Measurements from ENCODE around the gene FRMPD2. TPM values are rescaled to one million over a fixed set of nuclear protein-coding genes. Genes with fewer than 3 reads are reported as not detected.

The FRMPD2 gene
- total RNA-seq = not detected

- H3K4me1 ChIP-seq (ENCODE audit: control insufficient read depth in 3 of 3, insufficient read depth in 3 of 3, low read length in 3 of 3) = no peaks in the 10 kb centered on the region
- H3K27me3 ChIP-seq (ENCODE audit: control insufficient read depth in 3 of 3, insufficient read depth in 3 of 3, low read length in 3 of 3) = peaks cover 0 to 2% (median 0%) of the 10 kb centered on the region in 3 donors
- H3K36me3 ChIP-seq (ENCODE audit: control insufficient read depth in 3 of 3, insufficient read depth in 3 of 3, low read length in 3 of 3) = no peaks in the 10 kb centered on the region
- no peak within 1 kb of the TSS for H3K9ac ChIP-seq (ENCODE audit: low read depth in 1 of 3, low read length in 3 of 3)
- H3K27ac ChIP-seq (ENCODE audit: low read depth, low read length) = no peak within 1 kb of the TSS
- H3K4me3 ChIP-seq (ENCODE audit: low read length in 3 of 3) = no peak within 1 kb of the TSS
- no peaks in the 10 kb centered on the region for H3K9me3 ChIP-seq (ENCODE audit: control insufficient read depth in 3 of 3, low read length in 3 of 3)
Measured at GRCh38 chr10:48274636-48275035, at the start of gene FRMPD2. Gene FRMPD2 (minus strand): TSS chr10:48274696. CDS start chr10:48274567, 129 bp downstream.

GRCh38 chr10:48322017-48322416 is 47.5 kb upstream of the FRMPD2 start:
- H3K4me3 ChIP-seq (ENCODE audit: low read length in 3 of 3) = no peak overlapping the region
- no peak overlapping the region for H3K27ac ChIP-seq (ENCODE audit: low read depth, low read length)
- H3K36me3 ChIP-seq (ENCODE audit: control insufficient read depth in 3 of 3, insufficient read depth in 3 of 3, low read length in 3 of 3) = no peaks in the 10 kb centered on the region
- H3K27me3 ChIP-seq (ENCODE audit: control insufficient read depth in 3 of 3, insufficient read depth in 3 of 3, low read length in 3 of 3) = no peaks in the 10 kb centered on the region
- H3K9ac ChIP-seq (ENCODE audit: low read depth in 1 of 3, low read length in 3 of 3) = no peak overlapping the region
- H3K9me3 ChIP-seq (ENCODE audit: control insufficient read depth in 3 of 3, low read length in 3 of 3) = no peaks in the 10 kb centered on the region
- peaks cover 0 to 3% (median 3%) of the 10 kb centered on the region in 3 donors for H3K4me1 ChIP-seq (ENCODE audit: control insufficient read depth in 3 of 3, insufficient read depth in 3 of 3, low read length in 3 of 3)

- Histone ChIP-seq H3K4me1 (ENCODE audit: control insufficient read depth in 3 of 3, insufficient read depth in 3 of 3, low read length in 3 of 3) (peaks cover 3% of the 10 kb centered on the region in 3 donors), H3K9ac (ENCODE audit: low read depth in 1 of 3, low read length in 3 of 3) (no peak overlapping the region), H3K36me3 (ENCODE audit: control insufficient read depth in 3 of 3, insufficient read depth in 3 of 3, low read length in 3 of 3) (no peaks in the 10 kb centered on the region), H3K27me3 (ENCODE audit: control insufficient read depth in 3 of 3, insufficient read depth in 3 of 3, low read length in 3 of 3) (no peaks in the 10 kb centered on the region), H3K9me3 (ENCODE audit: control insufficient read depth in 3 of 3, low read length in 3 of 3) (no peaks in the 10 kb centered on the region), H3K4me3 (ENCODE audit: low read length in 3 of 3) (no peak overlapping the region), H3K27ac (ENCODE audit: low read depth, low read length) (no peak overlapping the region)
Measured at GRCh38 chr10:48317321-48317990, 43.0 kb upstream of the FRMPD2 start.

- peaks cover 3% of the 10 kb centered on the region in 3 donors for H3K4me1 ChIP-seq (ENCODE audit: control insufficient read depth in 3 of 3, insufficient read depth in 3 of 3, low read length in 3 of 3)
- no peaks in the 10 kb centered on the region for H3K27me3 ChIP-seq (ENCODE audit: control insufficient read depth in 3 of 3, insufficient read depth in 3 of 3, low read length in 3 of 3)
- no peak overlapping the region for H3K4me3 ChIP-seq (ENCODE audit: low read length in 3 of 3)
- no peaks in the 10 kb centered on the region for H3K36me3 ChIP-seq (ENCODE audit: control insufficient read depth in 3 of 3, insufficient read depth in 3 of 3, low read length in 3 of 3)
- no peaks in the 10 kb centered on the region for H3K9me3 ChIP-seq (ENCODE audit: control insufficient read depth in 3 of 3, low read length in 3 of 3)
- no peak overlapping the region for H3K9ac ChIP-seq (ENCODE audit: low read depth in 1 of 3, low read length in 3 of 3)
- no peak overlapping the region for H3K27ac ChIP-seq (ENCODE audit: low read depth, low read length)
Measured at GRCh38 chr10:48316236-48316635, 41.7 kb upstream of the FRMPD2 start.

- Histone ChIP-seq H3K9me3 (ENCODE audit: control insufficient read depth in 3 of 3, low read length in 3 of 3) (no peaks in the 10 kb centered on the region), H3K27ac (ENCODE audit: low read depth, low read length) (no peak overlapping the region)
Measured at GRCh38 chr10:48314107-48314506, 39.6 kb upstream of the FRMPD2 start.

GRCh38 chr10:48309711-48310226 is 35.3 kb upstream of the FRMPD2 start:
- no peaks in the 10 kb centered on the region for H3K36me3 ChIP-seq (ENCODE audit: control insufficient read depth in 3 of 3, insufficient read depth in 3 of 3, low read length in 3 of 3)

More at GRCh38 chr10:48314107-48314506, 39.6 kb upstream of the FRMPD2 start:
- no peaks in the 10 kb centered on the region for H3K27me3 ChIP-seq (ENCODE audit: control insufficient read depth in 3 of 3, insufficient read depth in 3 of 3, low read length in 3 of 3)
- peaks cover 3 to 13% (median 6%) of the 10 kb centered on the region in 3 donors for H3K4me1 ChIP-seq (ENCODE audit: control insufficient read depth in 3 of 3, insufficient read depth in 3 of 3, low read length in 3 of 3)
- H3K9ac ChIP-seq (ENCODE audit: low read depth in 1 of 3, low read length in 3 of 3) = no peak overlapping the region
- H3K4me3 ChIP-seq (ENCODE audit: low read length in 3 of 3) = no peak overlapping the region
- H3K36me3 ChIP-seq (ENCODE audit: control insufficient read depth in 3 of 3, insufficient read depth in 3 of 3, low read length in 3 of 3) = no peaks in the 10 kb centered on the region

GRCh38 chr10:48307711-48308018 is 33.2 kb upstream of the FRMPD2 start:
- H3K4me1 ChIP-seq (ENCODE audit: control insufficient read depth in 3 of 3, insufficient read depth in 3 of 3, low read length in 3 of 3) = peaks cover 6 to 13% (median 9%) of the 10 kb centered on the region in 3 donors
- peak overlapping the region; percentile 81 to 87 (median 83) for H3K9ac ChIP-seq (ENCODE audit: low read depth in 1 of 3, low read length in 3 of 3)
- H3K4me3 ChIP-seq (ENCODE audit: low read length in 3 of 3) = peak overlapping the region; percentile 78 to 81 (median 79)
- H3K9me3 ChIP-seq (ENCODE audit: control insufficient read depth in 3 of 3, low read length in 3 of 3) = no peaks in the 10 kb centered on the region
- H3K27ac ChIP-seq (ENCODE audit: low read depth, low read length) = peak overlapping the region; percentile 85
- H3K36me3 ChIP-seq (ENCODE audit: control insufficient read depth in 3 of 3, insufficient read depth in 3 of 3, low read length in 3 of 3) = no peaks in the 10 kb centered on the region
- H3K27me3 ChIP-seq (ENCODE audit: control insufficient read depth in 3 of 3, insufficient read depth in 3 of 3, low read length in 3 of 3) = no peaks in the 10 kb centered on the region

More at GRCh38 chr10:48309711-48310226, 35.3 kb upstream of the FRMPD2 start:
- Histone ChIP-seq H3K9ac (ENCODE audit: low read depth in 1 of 3, low read length in 3 of 3) (no peak overlapping the region), H3K27ac (ENCODE audit: low read depth, low read length) (no peak overlapping the region), H3K4me3 (ENCODE audit: low read length in 3 of 3) (no peak overlapping the region), H3K9me3 (ENCODE audit: control insufficient read depth in 3 of 3, low read length in 3 of 3) (no peaks in the 10 kb centered on the region), H3K27me3 (ENCODE audit: control insufficient read depth in 3 of 3, insufficient read depth in 3 of 3, low read length in 3 of 3) (no peaks in the 10 kb centered on the region), H3K4me1 (ENCODE audit: control insufficient read depth in 3 of 3, insufficient read depth in 3 of 3, low read length in 3 of 3) (peaks cover 6 to 13% (median 9%) of the 10 kb centered on the region in 3 donors)

- Histone ChIP-seq H3K36me3 (ENCODE audit: control insufficient read depth in 3 of 3, insufficient read depth in 3 of 3, low read length in 3 of 3) (no peaks in the 10 kb centered on the region), H3K4me1 (ENCODE audit: control insufficient read depth in 3 of 3, insufficient read depth in 3 of 3, low read length in 3 of 3) (peaks cover 6 to 13% (median 9%) of the 10 kb centered on the region in 3 donors), H3K27me3 (ENCODE audit: control insufficient read depth in 3 of 3, insufficient read depth in 3 of 3, low read length in 3 of 3) (no peaks in the 10 kb centered on the region), H3K9me3 (ENCODE audit: control insufficient read depth in 3 of 3, low read length in 3 of 3) (no peaks in the 10 kb centered on the region), H3K27ac (ENCODE audit: low read depth, low read length) (peak overlapping the region; percentile 85), H3K4me3 (ENCODE audit: low read length in 3 of 3) (peak overlapping the region; percentile 78 to 81 (median 79)), H3K9ac (ENCODE audit: low read depth in 1 of 3, low read length in 3 of 3) (peak overlapping the region; percentile 81 to 87 (median 83))
Measured at GRCh38 chr10:48306870-48307710, 32.6 kb upstream of the FRMPD2 start.

GRCh38 chr10:48306265-48306869 is 31.9 kb upstream of the FRMPD2 start, which contains the start of gene MAPK8:
Gene MAPK8 (plus strand): TSS chr10:48306677. CDS start chr10:48401661, 94,984 bp downstream.
- Histone ChIP-seq H3K9ac (ENCODE audit: low read depth in 1 of 3, low read length in 3 of 3) (peak within 1 kb of the TSS; percentile 81 to 87 (median 83)), H3K4me1 (ENCODE audit: control insufficient read depth in 3 of 3, insufficient read depth in 3 of 3, low read length in 3 of 3) (peaks cover 6 to 13% (median 9%) of the 10 kb centered on the region in 3 donors), H3K27ac (ENCODE audit: low read depth, low read length) (peak within 1 kb of the TSS; percentile 85), H3K4me3 (ENCODE audit: low read length in 3 of 3) (peak within 1 kb of the TSS; percentile 78 to 81 (median 79)), H3K36me3 (ENCODE audit: control insufficient read depth in 3 of 3, insufficient read depth in 3 of 3, low read length in 3 of 3) (no peaks in the 10 kb centered on the region), H3K27me3 (ENCODE audit: control insufficient read depth in 3 of 3, insufficient read depth in 3 of 3, low read length in 3 of 3) (no peaks in the 10 kb centered on the region), H3K9me3 (ENCODE audit: control insufficient read depth in 3 of 3, low read length in 3 of 3) (no peaks in the 10 kb centered on the region)

All from skeletal muscle tissue (tissue), 4 donors.